ENCODE results near the gene GHR. TPM values are rescaled to one million over a fixed set of nuclear protein-coding genes. Genes with fewer than 3 reads are reported as not detected.

The GHR gene
- total RNA-seq, 1 experiment from 2014 or later = 0.05 TPM

DNA sequence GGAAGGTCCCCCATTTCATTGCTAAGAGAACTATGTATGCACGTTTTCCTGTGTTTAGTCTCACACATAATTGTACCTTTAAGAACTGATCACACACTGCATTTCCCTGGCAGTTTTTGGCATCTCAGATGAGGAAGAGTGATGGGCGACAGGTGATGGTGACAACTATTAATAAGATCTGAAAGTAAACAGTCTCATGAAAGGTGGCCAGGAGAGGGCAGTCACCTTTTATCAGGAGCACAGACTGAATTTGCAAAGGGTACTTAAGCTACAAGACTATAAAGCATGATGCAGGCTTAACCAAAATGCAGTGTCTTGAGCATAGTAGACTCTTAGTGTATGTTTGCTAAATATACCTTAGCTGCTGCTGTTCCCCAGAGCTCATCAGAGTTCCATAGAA is 91.5 kb downstream of the GHR start:
- no peaks in the 10 kb centered on the region for H3K9me3 ChIP-seq (replicated peaks)
- no peaks in the 10 kb centered on the region for H3K4me1 ChIP-seq (replicated peaks)
- DNase-seq (ENCODE audit: low read depth in 1 of 2, low spot score in 2 of 2) = no peak

DNA sequence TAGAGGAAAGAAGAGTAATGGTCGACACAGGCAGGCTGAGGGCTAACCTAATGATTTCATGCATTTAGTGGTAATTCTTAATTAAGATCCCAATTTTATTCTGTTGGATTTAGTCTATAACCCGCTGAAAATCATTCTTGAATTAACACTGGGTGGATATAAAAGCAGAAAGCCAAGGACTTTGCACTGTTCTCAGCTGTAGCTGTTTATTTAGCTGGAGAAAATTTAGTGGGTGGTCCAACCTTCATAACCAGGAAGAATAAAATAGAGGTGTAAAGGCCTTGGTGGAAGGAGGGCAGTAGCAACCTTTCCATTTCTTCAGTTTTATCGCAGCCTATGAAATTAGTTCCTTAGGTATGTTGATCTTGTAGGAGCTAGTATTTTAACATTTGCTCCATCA is 92.3 kb downstream of the GHR start:
- H3K27me3 ChIP-seq (replicated peaks) = no peaks in the 10 kb centered on the region
- H3K9me3 ChIP-seq (replicated peaks) = no peaks in the 10 kb centered on the region
- H3K27ac ChIP-seq = no peak overlapping the region
- H3K36me3 ChIP-seq = no peaks in the 10 kb centered on the region
- no peak overlapping the region for H3K4me3 ChIP-seq
- H3K4me1 ChIP-seq (replicated peaks) = no peaks in the 10 kb centered on the region
- DNase-seq (ENCODE audit: low read depth in 1 of 2, low spot score in 2 of 2) = no peak

More for the DNA sequence above, 91.5 kb downstream of the GHR start:
- no peaks in the 10 kb centered on the region for H3K27me3 ChIP-seq (replicated peaks)
- H3K4me3 ChIP-seq = no peak overlapping the region
- no peaks in the 10 kb centered on the region for H3K36me3 ChIP-seq
- no peak overlapping the region for H3K27ac ChIP-seq

DNA sequence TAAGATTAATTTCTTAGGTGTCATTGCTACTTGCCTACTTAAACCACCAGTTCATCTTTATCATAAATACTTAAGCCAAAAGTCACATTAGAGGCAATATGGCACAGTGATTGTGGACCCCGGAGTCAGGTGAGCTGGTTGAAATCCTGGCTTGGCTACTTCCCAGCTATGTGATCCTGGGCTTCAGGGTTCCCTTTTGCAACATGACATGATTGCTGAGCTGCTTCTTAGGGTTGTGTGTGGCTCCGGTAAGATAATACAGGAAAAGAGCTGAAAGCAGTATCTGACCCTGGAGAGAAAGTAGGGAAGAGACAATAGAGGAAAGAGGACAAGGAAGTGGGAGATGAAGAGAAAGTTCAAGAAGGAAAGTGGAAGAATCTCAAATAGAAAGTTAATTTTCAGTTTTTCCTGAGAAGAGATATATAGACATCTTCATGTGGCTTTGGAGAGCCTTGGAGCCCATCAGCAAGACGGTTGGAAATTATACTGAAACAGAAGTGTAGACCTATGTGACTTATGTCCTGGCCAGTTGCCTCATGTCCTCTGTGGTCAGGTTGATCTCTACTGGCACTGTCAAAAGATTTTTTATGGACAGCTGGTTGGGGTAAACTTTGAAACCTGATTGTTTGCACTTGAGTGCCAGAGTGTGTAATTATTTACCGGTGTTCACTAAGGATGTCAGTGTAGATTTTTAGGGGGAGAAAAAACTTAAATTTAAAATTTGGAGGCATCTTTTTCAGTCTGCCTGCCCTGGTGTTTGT is 93.2 kb downstream of the GHR start:
- Histone ChIP-seq H3K27ac (no peak overlapping the region), H3K4me1 (replicated peaks) (no peaks in the 10 kb centered on the region), H3K9me3 (replicated peaks) (no peaks in the 10 kb centered on the region), H3K27me3 (replicated peaks) (no peaks in the 10 kb centered on the region), H3K4me3 (no peak overlapping the region), H3K36me3 (no peaks in the 10 kb centered on the region)
- no peak for DNase-seq (ENCODE audit: low read depth in 1 of 2, low spot score in 2 of 2)

DNA sequence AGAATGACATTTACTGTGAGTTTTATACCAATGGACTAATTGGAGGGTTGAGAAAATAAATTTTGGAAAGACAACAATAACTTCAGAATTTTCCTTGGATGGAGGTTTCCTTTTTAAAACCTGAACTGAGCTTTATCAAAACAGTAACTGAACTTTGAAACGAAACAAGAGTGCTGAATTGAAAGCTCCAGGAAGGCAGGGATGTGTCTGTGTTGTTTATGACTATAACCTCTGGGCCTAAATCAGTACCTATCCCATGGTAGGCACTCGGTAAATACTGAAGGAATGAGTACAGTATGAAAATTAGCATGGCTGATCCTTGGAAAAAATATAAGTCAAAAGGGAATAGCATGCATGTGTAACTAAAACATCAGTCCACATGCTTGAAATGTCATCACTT is 93.9 kb downstream of the GHR start:
- Histone ChIP-seq H3K36me3 (no peaks in the 10 kb centered on the region), H3K4me1 (replicated peaks) (no peaks in the 10 kb centered on the region), H3K9me3 (replicated peaks) (no peaks in the 10 kb centered on the region), H3K27me3 (replicated peaks) (no peaks in the 10 kb centered on the region), H3K4me3 (no peak overlapping the region), H3K27ac (no peak overlapping the region)
- DNase-seq (ENCODE audit: low read depth in 1 of 2, low spot score in 2 of 2) = no peak

DNA sequence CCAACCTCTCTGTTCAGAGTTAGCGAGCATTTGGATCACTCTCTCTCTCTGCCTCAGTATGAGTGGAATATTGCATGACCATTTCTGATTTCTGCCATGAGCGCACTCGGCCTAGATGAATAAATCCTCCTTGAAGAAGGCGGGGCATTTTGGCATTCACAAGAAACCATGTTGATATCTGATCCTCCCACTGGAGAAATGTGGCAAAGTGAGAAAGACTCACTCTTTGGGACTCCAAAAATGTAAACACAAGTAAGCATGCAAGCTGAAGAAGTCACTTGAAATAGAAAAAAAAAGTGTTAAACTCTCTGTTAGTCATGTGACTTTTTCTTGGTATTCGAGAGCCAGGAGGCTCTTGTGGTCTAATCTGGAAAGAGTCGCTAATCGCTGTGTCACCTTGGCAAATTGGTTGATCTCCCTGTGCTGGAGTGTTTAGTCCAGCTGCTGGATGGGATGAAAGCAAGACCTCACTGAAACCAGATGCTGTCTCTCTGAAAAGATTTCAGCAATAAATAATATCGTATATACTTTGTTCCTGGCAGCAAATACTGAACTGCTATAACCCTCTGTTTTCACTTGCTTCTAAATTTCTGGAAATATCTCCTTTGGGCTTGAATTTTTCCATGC is 95.5 kb downstream of the GHR start:
- Histone ChIP-seq H3K36me3 (no peaks in the 10 kb centered on the region), H3K4me1 (replicated peaks) (no peaks in the 10 kb centered on the region), H3K27me3 (replicated peaks) (no peaks in the 10 kb centered on the region), H3K27ac (no peak overlapping the region), H3K9me3 (replicated peaks) (no peaks in the 10 kb centered on the region), H3K4me3 (no peak overlapping the region)
- no peak for DNase-seq (ENCODE audit: low read depth in 1 of 2, low spot score in 2 of 2)

DNA sequence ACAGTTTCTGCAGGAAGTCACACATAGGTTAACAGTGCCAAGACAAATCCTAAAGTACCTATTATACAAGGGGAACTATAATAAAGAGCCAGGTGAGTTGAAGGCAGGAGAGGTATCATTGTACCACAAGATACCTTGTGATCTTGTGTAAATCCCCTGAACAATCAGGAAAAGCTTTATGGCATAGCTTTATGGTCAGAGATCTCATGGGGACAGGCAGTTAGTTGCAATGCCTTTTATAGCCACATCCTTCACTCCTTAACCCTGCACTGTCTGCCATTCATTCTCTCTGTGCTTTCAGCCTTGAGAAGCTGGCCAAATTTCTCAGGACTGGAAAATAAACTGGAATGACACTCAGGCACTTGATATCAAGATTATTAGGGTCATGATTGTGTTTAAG is 97.0 kb downstream of the GHR start:
- no peaks in the 10 kb centered on the region for H3K9me3 ChIP-seq (replicated peaks)
- no peaks in the 10 kb centered on the region for H3K27me3 ChIP-seq (replicated peaks)
- H3K4me1 ChIP-seq (replicated peaks) = no peaks in the 10 kb centered on the region
- no peaks in the 10 kb centered on the region for H3K36me3 ChIP-seq
- DNase-seq (ENCODE audit: low read depth in 1 of 2, low spot score in 2 of 2) = no peak
- H3K4me3 ChIP-seq = no peak overlapping the region
- no peak overlapping the region for H3K27ac ChIP-seq

DNA sequence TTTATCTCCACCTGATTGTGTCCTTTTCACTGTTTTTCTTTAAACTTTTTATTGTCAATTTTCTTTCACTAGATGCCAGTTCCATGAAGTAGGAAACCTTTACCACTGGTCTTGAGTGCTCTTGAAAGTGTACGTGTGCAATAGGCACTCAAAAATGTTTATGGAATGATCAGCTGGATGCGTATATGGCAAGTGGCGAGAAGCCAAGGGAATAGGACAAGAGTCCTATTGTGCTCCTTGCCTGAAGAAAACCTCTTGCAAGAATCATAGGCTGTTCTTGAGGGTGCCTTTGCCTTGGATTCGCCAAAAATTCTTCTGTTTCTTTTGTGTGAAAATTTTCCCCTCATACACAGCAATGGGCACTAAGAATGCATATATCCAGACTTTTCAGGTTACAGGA is 97.7 kb downstream of the GHR start:
- Histone ChIP-seq H3K9me3 (replicated peaks) (no peaks in the 10 kb centered on the region), H3K4me3 (no peak overlapping the region)
- no peak for DNase-seq (ENCODE audit: low read depth in 1 of 2, low spot score in 2 of 2)

DNA sequence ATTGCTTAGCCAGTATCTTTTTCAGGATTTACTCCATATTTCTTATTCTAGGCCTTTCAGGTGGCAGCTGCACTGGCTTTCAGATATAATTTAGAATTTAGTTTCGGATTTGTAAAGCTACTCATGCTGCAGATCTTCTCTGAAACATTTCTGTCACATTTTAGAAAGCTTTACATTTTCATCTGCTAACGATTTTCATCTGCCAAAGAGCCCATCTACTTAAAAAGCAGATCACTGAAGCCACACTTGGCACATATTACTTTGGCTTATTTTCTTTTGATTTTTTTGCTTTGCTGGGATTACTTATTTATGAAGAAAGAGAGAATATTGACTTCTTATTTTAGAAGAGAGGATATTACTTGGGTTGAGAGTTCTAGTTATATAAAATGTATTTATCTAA is 98.2 kb downstream of the GHR start:
- Histone ChIP-seq H3K27me3 (replicated peaks) (no peaks in the 10 kb centered on the region), H3K4me3 (no peak overlapping the region), H3K9me3 (replicated peaks) (no peaks in the 10 kb centered on the region), H3K4me1 (replicated peaks) (no peaks in the 10 kb centered on the region), H3K36me3 (no peaks in the 10 kb centered on the region), H3K27ac (no peak overlapping the region)
- no peak for DNase-seq (ENCODE audit: low read depth in 1 of 2, low spot score in 2 of 2)

More for the DNA sequence above, 97.7 kb downstream of the GHR start:
- H3K27ac ChIP-seq = no peak overlapping the region
- H3K27me3 ChIP-seq (replicated peaks) = no peaks in the 10 kb centered on the region
- H3K36me3 ChIP-seq = no peaks in the 10 kb centered on the region
- no peaks in the 10 kb centered on the region for H3K4me1 ChIP-seq (replicated peaks)

DNA sequence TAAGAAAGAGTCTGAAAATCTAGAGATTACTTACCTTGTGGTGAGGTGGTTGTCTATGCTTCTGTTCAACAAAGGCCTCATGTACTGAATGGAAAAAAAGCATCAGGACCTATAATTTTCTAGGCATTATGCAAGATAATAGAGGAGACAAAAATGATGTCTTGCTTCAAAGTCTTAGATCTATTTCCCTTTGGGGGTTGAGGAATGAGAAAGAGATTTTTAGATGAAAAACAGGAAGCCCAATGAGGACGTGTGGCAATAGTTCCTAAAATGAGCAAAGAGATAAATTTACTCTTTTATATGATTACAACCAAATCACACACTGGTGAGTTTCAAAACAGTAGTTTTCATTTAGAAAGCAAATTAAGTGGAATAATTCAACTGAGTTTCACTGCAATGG is 99.5 kb downstream of the GHR start:
- Histone ChIP-seq H3K27me3 (replicated peaks) (no peaks in the 10 kb centered on the region), H3K9me3 (replicated peaks) (no peaks in the 10 kb centered on the region), H3K4me3 (no peak overlapping the region), H3K4me1 (replicated peaks) (no peaks in the 10 kb centered on the region), H3K36me3 (no peaks in the 10 kb centered on the region), H3K27ac (no peak overlapping the region)
- no peak for DNase-seq (ENCODE audit: low read depth in 1 of 2, low spot score in 2 of 2)

DNA sequence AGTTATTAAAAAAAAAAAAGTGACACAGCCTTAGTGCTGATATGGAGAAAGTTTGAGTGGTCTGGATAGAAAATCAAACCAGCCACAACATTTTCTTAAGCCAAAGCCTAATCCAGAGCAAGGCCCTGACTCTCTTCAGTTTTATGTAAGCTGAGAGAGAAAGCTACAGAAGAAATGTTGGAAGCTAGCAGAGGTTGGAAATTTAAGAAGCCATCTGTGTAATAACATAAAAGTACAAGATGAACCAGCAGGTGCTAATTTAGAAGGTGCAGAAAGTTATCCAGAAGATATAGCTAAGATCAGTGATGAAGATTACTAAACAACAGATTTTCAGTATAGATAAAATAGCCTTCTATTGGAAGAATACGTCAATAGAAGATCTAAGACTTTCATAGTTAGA is 102.9 kb downstream of the GHR start:
- no peak overlapping the region for H3K4me3 ChIP-seq

DNA sequence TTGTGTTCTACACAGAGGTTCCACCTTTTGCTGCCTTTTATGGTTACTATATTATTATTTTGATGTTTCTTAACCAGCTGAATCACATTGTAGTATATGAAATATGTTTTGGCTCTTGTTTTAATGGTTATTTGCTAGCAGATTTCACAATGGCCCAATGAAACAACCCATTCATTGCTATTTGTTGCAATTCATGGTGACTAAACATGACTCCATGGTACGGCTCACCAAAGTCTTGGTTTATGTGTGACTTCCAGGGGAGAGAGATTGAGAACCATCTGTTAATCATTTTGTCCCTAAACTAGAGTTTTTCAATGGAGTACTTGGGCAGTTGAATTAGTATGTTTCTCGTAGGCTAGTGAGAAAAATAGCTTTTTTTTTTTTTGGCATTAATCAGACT is 108.4 kb downstream of the GHR start:
- no peaks in the 10 kb centered on the region for H3K27me3 ChIP-seq (replicated peaks)
- DNase-seq (ENCODE audit: low read depth in 1 of 2, low spot score in 2 of 2) = no peak
- H3K36me3 ChIP-seq = no peaks in the 10 kb centered on the region

More for the DNA sequence above, 102.9 kb downstream of the GHR start:
- H3K27me3 ChIP-seq (replicated peaks) = no peaks in the 10 kb centered on the region
- no peaks in the 10 kb centered on the region for H3K4me1 ChIP-seq (replicated peaks)
- no peak overlapping the region for H3K27ac ChIP-seq
- no peaks in the 10 kb centered on the region for H3K36me3 ChIP-seq
- DNase-seq (ENCODE audit: low read depth in 1 of 2, low spot score in 2 of 2) = no peak
- H3K9me3 ChIP-seq (replicated peaks) = no peaks in the 10 kb centered on the region

DNA sequence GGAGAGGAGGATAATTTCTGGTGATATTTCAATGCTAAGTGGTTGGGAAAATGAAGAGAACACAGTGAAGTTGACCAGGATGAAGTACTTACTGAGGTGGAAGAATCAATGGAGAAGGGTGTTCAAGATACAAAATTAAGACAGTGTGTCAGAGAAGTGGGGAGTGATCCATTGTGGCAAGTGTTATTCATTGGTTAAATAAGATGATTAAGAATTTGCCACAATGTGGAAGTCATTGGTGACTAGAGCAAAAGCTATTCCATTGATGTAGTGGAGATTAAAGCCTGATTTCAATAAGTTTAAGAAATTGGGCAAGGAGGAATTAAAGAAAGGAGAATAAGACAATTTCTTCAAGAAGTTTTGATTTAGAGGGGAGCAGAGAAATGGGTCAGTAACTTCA is 118.9 kb downstream of the GHR start:
- no peaks in the 10 kb centered on the region for H3K27me3 ChIP-seq (replicated peaks)
- H3K4me1 ChIP-seq (replicated peaks) = no peaks in the 10 kb centered on the region
- no peak for DNase-seq (ENCODE audit: low read depth in 1 of 2, low spot score in 2 of 2)
- no peaks in the 10 kb centered on the region for H3K36me3 ChIP-seq
- no peak overlapping the region for H3K4me3 ChIP-seq
- no peaks in the 10 kb centered on the region for H3K9me3 ChIP-seq (replicated peaks)
- no peak overlapping the region for H3K27ac ChIP-seq

More for the DNA sequence above, 108.4 kb downstream of the GHR start:
- Histone ChIP-seq H3K9me3 (replicated peaks) (no peaks in the 10 kb centered on the region), H3K4me1 (replicated peaks) (no peaks in the 10 kb centered on the region), H3K4me3 (no peak overlapping the region), H3K27ac (no peak overlapping the region)

DNA sequence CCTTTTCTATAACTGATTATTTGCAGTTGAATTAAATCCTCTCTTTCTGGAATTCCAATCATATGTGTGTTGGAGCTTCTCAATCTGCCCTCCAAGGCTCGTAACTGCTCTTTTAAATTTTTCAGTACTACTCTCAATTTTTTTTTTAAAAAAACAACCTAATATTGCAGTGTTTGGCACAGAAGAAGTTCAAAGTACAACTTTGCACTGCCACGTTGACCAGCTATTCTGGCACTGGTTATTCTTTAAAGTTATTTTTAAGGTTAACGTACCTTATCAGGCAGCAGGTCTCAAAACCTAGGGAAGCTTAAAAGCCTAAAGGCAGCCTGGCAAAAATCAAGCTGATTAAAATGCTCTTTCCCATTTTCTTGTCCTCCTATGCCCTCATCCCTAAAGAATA is 120.5 kb downstream of the GHR start:
- no peaks in the 10 kb centered on the region for H3K9me3 ChIP-seq (replicated peaks)
- no peak overlapping the region for H3K27ac ChIP-seq
- no peaks in the 10 kb centered on the region for H3K36me3 ChIP-seq
- no peaks in the 10 kb centered on the region for H3K27me3 ChIP-seq (replicated peaks)
- DNase-seq (ENCODE audit: low read depth in 1 of 2, low spot score in 2 of 2) = no peak
- H3K4me3 ChIP-seq = no peak overlapping the region
- H3K4me1 ChIP-seq (replicated peaks) = no peaks in the 10 kb centered on the region

DNA sequence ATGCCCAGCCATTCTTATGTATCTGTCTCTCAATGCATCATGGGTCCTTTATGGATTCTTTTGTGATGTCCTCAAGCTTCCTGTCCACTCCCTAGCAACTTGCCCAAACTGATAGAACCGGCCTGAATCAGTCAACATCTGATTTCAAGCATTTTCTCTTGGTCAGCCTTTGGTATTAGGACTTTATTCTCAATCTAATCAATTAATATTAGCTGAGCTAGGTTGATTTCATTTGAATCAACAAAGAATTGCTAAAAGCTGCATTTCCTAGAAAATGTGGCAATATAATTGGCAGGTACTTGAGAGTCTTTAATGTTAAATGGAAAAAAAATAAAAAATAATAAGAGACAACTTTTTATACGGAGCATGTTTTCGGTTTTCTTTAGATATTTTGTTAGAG is 121.8 kb downstream of the GHR start:
- Histone ChIP-seq H3K9me3 (replicated peaks) (no peaks in the 10 kb centered on the region), H3K27ac (no peak overlapping the region), H3K4me1 (replicated peaks) (no peaks in the 10 kb centered on the region), H3K27me3 (replicated peaks) (no peaks in the 10 kb centered on the region), H3K4me3 (no peak overlapping the region), H3K36me3 (no peaks in the 10 kb centered on the region)
- DNase-seq (ENCODE audit: low read depth in 1 of 2, low spot score in 2 of 2) = no peak

DNA sequence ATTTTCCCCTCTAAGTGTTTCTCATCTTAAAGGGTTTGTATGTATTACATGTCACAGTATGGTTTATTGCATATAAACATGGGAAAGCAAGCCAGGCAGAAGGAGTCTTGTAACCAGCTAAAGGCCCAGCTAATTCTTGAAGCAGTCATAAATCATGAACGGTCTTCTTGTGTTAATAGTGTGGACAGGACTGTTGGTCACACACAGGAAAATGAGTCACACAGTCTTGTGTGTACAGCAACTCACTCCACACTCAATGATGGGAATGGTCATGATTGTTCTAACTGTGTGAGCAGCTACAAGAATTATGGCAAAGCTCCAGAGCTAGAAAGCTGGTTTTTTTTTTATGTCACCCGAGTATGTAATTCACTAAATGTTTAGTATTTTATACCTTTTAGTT is 123.9 kb downstream of the GHR start:
- H3K36me3 ChIP-seq = no peaks in the 10 kb centered on the region
- no peak for DNase-seq (ENCODE audit: low read depth in 1 of 2, low spot score in 2 of 2)
- no peak overlapping the region for H3K4me3 ChIP-seq
- no peaks in the 10 kb centered on the region for H3K4me1 ChIP-seq (replicated peaks)
- H3K27ac ChIP-seq = no peak overlapping the region
- no peaks in the 10 kb centered on the region for H3K27me3 ChIP-seq (replicated peaks)
- H3K9me3 ChIP-seq (replicated peaks) = no peaks in the 10 kb centered on the region
